HEK293 (cell line): ENCODE data around the gene BICC1.

Source experiments
- BCL11A ChIP-seq: fragments of 450-650 bp; formaldehyde crosslinking; IDR thresholded peaks from 2 replicates; pipeline ENCODE4 v1.5.1; 2016; ENCODE audit warnings: low read depth, missing biosample characterization, missing genetic modification characterization
- KLF1 ChIP-seq: fragments of 450-650 bp; formaldehyde crosslinking; IDR thresholded peaks from 2 replicates; pipeline ENCODE4 v1.5.1; 2016; ENCODE audit warnings: missing biosample characterization, missing genetic modification characterization
- WT1 ChIP-seq: fragments of 450-650 bp; formaldehyde crosslinking; IDR thresholded peaks from 2 replicates; pipeline ENCODE4 v1.5.1; 2016; ENCODE audit warnings: missing biosample characterization, missing genetic modification characterization
- ZBTB20 ChIP-seq: fragments of 450-650 bp; formaldehyde crosslinking; IDR thresholded peaks from 2 replicates; pipeline ENCODE4 v1.5.1; 2016; ENCODE audit warnings: missing biosample characterization, missing genetic modification characterization
- ZFP41 ChIP-seq: fragments of 450-650 bp; formaldehyde crosslinking; IDR thresholded peaks from 2 replicates; pipeline ENCODE4 v1.5.1; 2016; ENCODE audit warnings: missing biosample characterization, missing genetic modification characterization, borderline replicate concordance
- ZNF10 ChIP-seq: fragments of 450-650 bp; formaldehyde crosslinking; IDR thresholded peaks from 2 replicates; pipeline ENCODE4 v1.5.1; 2017; ENCODE audit warnings: missing biosample characterization, missing genetic modification characterization
- ZNF114 ChIP-seq: fragments of 450-650 bp; formaldehyde crosslinking; IDR thresholded peaks from 2 replicates; pipeline ENCODE4 v1.5.0; 2017; ENCODE audit warnings: missing biosample characterization, missing genetic modification characterization
- ZNF146 ChIP-seq: fragments of 450-650 bp; formaldehyde crosslinking; IDR thresholded peaks from 2 replicates; pipeline ENCODE4 v1.5.1; 2016; ENCODE audit warnings: missing biosample characterization, missing genetic modification characterization
- ZNF2 ChIP-seq: fragments of 450-650 bp; formaldehyde crosslinking; IDR thresholded peaks from 2 replicates; pipeline ENCODE4 v1.5.1; 2016; ENCODE audit warnings: missing biosample characterization, missing genetic modification characterization
- ZNF239 ChIP-seq: fragments of 450-650 bp; formaldehyde crosslinking; IDR thresholded peaks from 2 replicates; pipeline ENCODE4 v1.5.1; 2016; ENCODE audit warnings: missing biosample characterization, missing genetic modification characterization
- ZNF24 ChIP-seq: fragments of 450-650 bp; formaldehyde crosslinking; IDR thresholded peaks from 2 replicates; pipeline ENCODE4 v1.5.1; 2016; ENCODE audit warnings: missing biosample characterization, missing genetic modification characterization
- ZNF350 ChIP-seq: fragments of 450-650 bp; formaldehyde crosslinking; IDR thresholded peaks from 2 replicates; pipeline ENCODE4 v1.5.0; 2017; ENCODE audit warnings: missing biosample characterization, mild to moderate bottlenecking, missing genetic modification characterization
- ZNF514 ChIP-seq: fragments of 450-650 bp; formaldehyde crosslinking; IDR thresholded peaks from 2 replicates; pipeline ENCODE4 v1.5.1; 2016; ENCODE audit warnings: missing biosample characterization, missing genetic modification characterization
- ZNF530 ChIP-seq: fragments of 450-650 bp; formaldehyde crosslinking; IDR thresholded peaks from 2 replicates; pipeline ENCODE4 v1.5.1; 2016; ENCODE audit warnings: low read depth, missing biosample characterization, missing genetic modification characterization
- ZNF747 ChIP-seq: fragments of 450-650 bp; formaldehyde crosslinking; IDR thresholded peaks from 2 replicates; pipeline ENCODE4 v1.5.1; 2016; ENCODE audit warnings: missing biosample characterization, missing genetic modification characterization
- ZNF768 ChIP-seq: fragments of 450-650 bp; formaldehyde crosslinking; IDR thresholded peaks from 2 replicates; pipeline ENCODE4 v1.5.1; 2018; ENCODE audit warnings: missing biosample characterization, mild to moderate bottlenecking, missing genetic modification characterization
- ZNF777 ChIP-seq: fragments of 450-650 bp; formaldehyde crosslinking; IDR thresholded peaks from 2 replicates; pipeline ENCODE4 v1.5.1; 2017; ENCODE audit warnings: missing biosample characterization, missing genetic modification characterization, borderline replicate concordance
- ZNF791 ChIP-seq: fragments of 450-650 bp; formaldehyde crosslinking; IDR thresholded peaks from 2 replicates; pipeline ENCODE4 v1.5.1; 2016; ENCODE audit warnings: missing biosample characterization, missing genetic modification characterization
- ZNF792 ChIP-seq: fragments of 450-650 bp; formaldehyde crosslinking; IDR thresholded peaks from 2 replicates; pipeline ENCODE4 v1.5.1; 2016; ENCODE audit warnings: missing biosample characterization, missing genetic modification characterization
- ZSCAN5A ChIP-seq: fragments of 450-650 bp; formaldehyde crosslinking; IDR thresholded peaks from 2 replicates; pipeline ENCODE4 v1.5.1; 2016; ENCODE audit warnings: missing biosample characterization, missing genetic modification characterization
- TF ChIP-seq, protein P1 (sequence below): fragments of 450-650 bp; formaldehyde crosslinking; IDR thresholded peaks from 2 replicates; pipeline ENCODE4 v1.5.1; 2016; ENCODE audit warnings: missing biosample characterization, missing genetic modification characterization
- TF ChIP-seq, protein P2 (sequence below): fragments of 450-650 bp; formaldehyde crosslinking; IDR thresholded peaks from 2 replicates; pipeline ENCODE4 v1.5.1; 2016; ENCODE audit warnings: missing biosample characterization, missing genetic modification characterization
- TF ChIP-seq, protein P3 (sequence below): fragments of 450-650 bp; formaldehyde crosslinking; IDR thresholded peaks from 2 replicates; pipeline ENCODE4 v1.5.1; 2016; ENCODE audit warnings: missing biosample characterization, missing genetic modification characterization
- TF ChIP-seq, protein P4 (sequence below): fragments of 450-650 bp; formaldehyde crosslinking; IDR thresholded peaks from 2 replicates; pipeline ENCODE4 v1.5.1; 2016; ENCODE audit warnings: missing biosample characterization, missing genetic modification characterization
- TF ChIP-seq, protein P5 (sequence below): fragments of 450-650 bp; formaldehyde crosslinking; IDR thresholded peaks from 2 replicates; pipeline ENCODE4 v1.5.1; 2017; ENCODE audit warnings: missing biosample characterization, mild to moderate bottlenecking, missing genetic modification characterization, moderate library complexity

Gene BICC1

DNA sequence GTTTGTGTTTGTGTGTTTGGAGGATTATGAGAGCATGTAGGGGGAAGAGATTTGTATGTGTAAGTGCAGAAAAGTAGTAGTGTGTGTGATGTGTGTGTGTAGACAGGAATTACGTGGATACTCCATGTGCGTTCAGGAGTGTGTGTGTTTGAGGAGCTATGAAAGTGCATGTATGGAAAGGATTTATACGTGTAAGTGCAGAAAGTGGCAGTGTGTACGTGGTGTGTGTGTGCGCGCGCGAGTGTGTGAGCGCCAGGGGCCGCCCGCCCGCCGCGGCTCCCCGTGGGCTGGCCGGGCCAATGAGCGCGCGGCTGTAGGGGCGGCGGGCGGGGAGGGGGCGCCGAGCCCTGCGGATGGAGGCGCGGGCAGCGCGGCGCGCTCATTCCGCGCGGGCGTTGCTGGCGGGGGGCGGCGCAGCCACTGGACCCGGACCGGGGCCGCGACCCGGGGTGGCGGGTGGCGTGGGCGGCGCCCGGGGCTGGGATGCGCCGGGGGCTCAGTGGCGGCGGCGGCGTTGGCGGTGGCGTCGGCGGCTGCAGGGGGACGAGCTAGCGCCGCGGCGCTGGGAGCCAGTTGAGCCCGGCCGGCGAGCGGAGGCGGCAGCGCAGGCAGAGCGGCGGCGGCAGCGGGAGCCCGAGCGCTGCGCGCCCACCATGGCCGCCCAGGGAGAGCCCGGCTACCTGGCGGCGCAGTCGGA, at the start of gene BICC1 (continued):
- TF ChIP-seq ZSCAN5A (tag by site-specific recombination) (no peak), ZBTB20 (tag by site-specific recombination) (peak; percentile 46; the same call in 1 of the 2 replicates), ZNF514 (tag by site-specific recombination) (no peak), ZNF791 (tag by site-specific recombination) (no peak), ZNF146 (no peak), WT1 (no peak), KLF1 (peak; percentile 52; the same call in 1 of the 2 replicates), ZNF239 (tag by site-specific recombination) (0 out of 2 replicates have a peak, but pooled peaks have one; percentile 26), BCL11A (tag by site-specific recombination) (no peak), ZNF2 (tag by site-specific recombination) (peak; percentile 78), ZNF350 (tag by site-specific recombination) (no peak), ZNF792 (no peak), ZNF10 (no peak), ZNF530 (no peak), ZFP41 (no peak), ZNF114 (no peak), ZNF777 (tag by site-specific recombination) (no peak), ZNF768 (tag by site-specific recombination) (no peak), ZNF747 (tag by site-specific recombination) (no peak), ZNF24 (tag by site-specific recombination) (0 out of 2 replicates have a peak, but pooled peaks have one; percentile 57)
- TF ChIP-seq, protein P1, sequence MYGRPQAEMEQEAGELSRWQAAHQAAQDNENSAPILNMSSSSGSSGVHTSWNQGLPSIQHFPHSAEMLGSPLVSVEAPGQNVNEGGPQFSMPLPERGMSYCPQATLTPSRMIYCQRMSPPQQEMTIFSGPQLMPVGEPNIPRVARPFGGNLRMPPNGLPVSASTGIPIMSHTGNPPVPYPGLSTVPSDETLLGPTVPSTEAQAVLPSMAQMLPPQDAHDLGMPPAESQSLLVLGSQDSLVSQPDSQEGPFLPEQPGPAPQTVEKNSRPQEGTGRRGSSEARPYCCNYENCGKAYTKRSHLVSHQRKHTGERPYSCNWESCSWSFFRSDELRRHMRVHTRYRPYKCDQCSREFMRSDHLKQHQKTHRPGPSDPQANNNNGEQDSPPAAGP (tag by site-specific recombination): no peak; the same call in 1 of the 2 replicates
- TF ChIP-seq, protein P2, sequence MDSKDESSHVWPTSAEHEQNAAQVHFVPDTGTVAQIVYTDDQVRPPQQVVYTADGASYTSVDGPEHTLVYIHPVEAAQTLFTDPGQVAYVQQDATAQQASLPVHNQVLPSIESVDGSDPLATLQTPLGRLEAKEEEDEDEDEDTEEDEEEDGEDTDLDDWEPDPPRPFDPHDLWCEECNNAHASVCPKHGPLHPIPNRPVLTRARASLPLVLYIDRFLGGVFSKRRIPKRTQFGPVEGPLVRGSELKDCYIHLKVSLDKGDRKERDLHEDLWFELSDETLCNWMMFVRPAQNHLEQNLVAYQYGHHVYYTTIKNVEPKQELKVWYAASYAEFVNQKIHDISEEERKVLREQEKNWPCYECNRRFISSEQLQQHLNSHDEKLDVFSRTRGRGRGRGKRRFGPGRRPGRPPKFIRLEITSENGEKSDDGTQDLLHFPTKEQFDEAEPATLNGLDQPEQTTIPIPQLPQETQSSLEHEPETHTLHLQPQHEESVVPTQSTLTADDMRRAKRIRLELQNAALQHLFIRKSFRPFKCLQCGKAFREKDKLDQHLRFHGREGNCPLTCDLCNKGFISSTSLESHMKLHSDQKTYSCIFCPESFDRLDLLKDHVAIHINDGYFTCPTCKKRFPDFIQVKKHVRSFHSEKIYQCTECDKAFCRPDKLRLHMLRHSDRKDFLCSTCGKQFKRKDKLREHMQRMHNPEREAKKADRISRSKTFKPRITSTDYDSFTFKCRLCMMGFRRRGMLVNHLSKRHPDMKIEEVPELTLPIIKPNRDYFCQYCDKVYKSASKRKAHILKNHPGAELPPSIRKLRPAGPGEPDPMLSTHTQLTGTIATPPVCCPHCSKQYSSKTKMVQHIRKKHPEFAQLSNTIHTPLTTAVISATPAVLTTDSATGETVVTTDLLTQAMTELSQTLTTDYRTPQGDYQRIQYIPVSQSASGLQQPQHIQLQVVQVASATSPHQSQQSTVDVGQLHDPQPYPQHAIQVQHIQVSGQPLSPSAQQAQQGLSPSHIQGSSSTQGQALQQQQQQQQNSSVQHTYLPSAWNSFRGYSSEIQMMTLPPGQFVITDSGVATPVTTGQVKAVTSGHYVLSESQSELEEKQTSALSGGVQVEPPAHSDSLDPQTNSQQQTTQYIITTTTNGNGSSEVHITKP: peak; percentile 53
- TF ChIP-seq, protein P3, sequence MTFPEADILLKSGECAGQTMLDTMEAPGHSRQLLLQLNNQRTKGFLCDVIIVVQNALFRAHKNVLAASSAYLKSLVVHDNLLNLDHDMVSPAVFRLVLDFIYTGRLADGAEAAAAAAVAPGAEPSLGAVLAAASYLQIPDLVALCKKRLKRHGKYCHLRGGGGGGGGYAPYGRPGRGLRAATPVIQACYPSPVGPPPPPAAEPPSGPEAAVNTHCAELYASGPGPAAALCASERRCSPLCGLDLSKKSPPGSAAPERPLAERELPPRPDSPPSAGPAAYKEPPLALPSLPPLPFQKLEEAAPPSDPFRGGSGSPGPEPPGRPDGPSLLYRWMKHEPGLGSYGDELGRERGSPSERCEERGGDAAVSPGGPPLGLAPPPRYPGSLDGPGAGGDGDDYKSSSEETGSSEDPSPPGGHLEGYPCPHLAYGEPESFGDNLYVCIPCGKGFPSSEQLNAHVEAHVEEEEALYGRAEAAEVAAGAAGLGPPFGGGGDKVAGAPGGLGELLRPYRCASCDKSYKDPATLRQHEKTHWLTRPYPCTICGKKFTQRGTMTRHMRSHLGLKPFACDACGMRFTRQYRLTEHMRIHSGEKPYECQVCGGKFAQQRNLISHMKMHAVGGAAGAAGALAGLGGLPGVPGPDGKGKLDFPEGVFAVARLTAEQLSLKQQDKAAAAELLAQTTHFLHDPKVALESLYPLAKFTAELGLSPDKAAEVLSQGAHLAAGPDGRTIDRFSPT (tag by site-specific recombination): no peak
- TF ChIP-seq, protein P4, sequence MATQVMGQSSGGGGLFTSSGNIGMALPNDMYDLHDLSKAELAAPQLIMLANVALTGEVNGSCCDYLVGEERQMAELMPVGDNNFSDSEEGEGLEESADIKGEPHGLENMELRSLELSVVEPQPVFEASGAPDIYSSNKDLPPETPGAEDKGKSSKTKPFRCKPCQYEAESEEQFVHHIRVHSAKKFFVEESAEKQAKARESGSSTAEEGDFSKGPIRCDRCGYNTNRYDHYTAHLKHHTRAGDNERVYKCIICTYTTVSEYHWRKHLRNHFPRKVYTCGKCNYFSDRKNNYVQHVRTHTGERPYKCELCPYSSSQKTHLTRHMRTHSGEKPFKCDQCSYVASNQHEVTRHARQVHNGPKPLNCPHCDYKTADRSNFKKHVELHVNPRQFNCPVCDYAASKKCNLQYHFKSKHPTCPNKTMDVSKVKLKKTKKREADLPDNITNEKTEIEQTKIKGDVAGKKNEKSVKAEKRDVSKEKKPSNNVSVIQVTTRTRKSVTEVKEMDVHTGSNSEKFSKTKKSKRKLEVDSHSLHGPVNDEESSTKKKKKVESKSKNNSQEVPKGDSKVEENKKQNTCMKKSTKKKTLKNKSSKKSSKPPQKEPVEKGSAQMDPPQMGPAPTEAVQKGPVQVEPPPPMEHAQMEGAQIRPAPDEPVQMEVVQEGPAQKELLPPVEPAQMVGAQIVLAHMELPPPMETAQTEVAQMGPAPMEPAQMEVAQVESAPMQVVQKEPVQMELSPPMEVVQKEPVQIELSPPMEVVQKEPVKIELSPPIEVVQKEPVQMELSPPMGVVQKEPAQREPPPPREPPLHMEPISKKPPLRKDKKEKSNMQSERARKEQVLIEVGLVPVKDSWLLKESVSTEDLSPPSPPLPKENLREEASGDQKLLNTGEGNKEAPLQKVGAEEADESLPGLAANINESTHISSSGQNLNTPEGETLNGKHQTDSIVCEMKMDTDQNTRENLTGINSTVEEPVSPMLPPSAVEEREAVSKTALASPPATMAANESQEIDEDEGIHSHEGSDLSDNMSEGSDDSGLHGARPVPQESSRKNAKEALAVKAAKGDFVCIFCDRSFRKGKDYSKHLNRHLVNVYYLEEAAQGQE (tag by site-specific recombination): no peak
- TF ChIP-seq, protein P5, sequence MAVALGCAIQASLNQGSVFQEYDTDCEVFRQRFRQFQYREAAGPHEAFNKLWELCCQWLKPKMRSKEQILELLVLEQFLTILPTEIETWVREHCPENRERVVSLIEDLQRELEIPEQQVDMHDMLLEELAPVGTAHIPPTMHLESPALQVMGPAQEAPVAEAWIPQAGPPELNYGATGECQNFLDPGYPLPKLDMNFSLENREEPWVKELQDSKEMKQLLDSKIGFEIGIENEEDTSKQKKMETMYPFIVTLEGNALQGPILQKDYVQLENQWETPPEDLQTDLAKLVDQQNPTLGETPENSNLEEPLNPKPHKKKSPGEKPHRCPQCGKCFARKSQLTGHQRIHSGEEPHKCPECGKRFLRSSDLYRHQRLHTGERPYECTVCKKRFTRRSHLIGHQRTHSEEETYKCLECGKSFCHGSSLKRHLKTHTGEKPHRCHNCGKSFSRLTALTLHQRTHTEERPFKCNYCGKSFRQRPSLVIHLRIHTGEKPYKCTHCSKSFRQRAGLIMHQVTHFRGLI (tag by site-specific recombination): no peak
